DOHH2 (cell line): ENCODE measurements around the gene ZNF304.

ENCODE experiments used
- H3F3A ChIP-seq: fragments of 200-600 bp; sonication (generic), shearing (Covaris generic); 2 replicates; pipeline ENCODE4 v1.6.0; 2016; ENCODE audit warnings: antibody characterized with exemption, mild to moderate bottlenecking; ENCODE audit not compliant: control insufficient read depth, insufficient read depth
- H3K27ac ChIP-seq: fragments of 200-600 bp; sonication (generic); 2 replicates; pipeline ENCODE4 v1.5.1; 2014; ENCODE audit warnings: low read depth, mild to moderate bottlenecking, low read length, moderate library complexity
- H3K27me3 ChIP-seq: fragments of 200-600 bp; sonication (generic); 2 replicates; pipeline ENCODE4 v1.6.1; 2014; ENCODE audit warnings: mild to moderate bottlenecking, low read length, mixed read lengths; ENCODE audit not compliant: control insufficient read depth
- H3K36me3 ChIP-seq: fragments of 200-600 bp; sonication (generic); 2 replicates; pipeline ENCODE4 v1.6.1; 2014; ENCODE audit warnings: mild to moderate bottlenecking, low read length, moderate library complexity, mixed read lengths; ENCODE audit not compliant: control insufficient read depth
- H3K4me1 ChIP-seq: fragments of 200-600 bp; sonication (generic); 2 replicates; pipeline ENCODE4 v1.6.1; 2014; ENCODE audit warnings: mild to moderate bottlenecking, low read length, mixed read lengths; ENCODE audit not compliant: control insufficient read depth
- H3K4me2 ChIP-seq: fragments of 200-600 bp; sonication (generic); 2 replicates; pipeline ENCODE4 v1.6.0; 2014; ENCODE audit warnings: mild to moderate bottlenecking, low read length, moderate library complexity
- H3K4me3 ChIP-seq: fragments of 200-600 bp; sonication (generic); 2 replicates; pipeline ENCODE4 v1.5.1; 2014; ENCODE audit warnings: mild to moderate bottlenecking, low read length, mixed read lengths
- H3K79me2 ChIP-seq: fragments of 200-600 bp; sonication (generic); 2 replicates; pipeline ENCODE4 v1.6.1; 2014; ENCODE audit warnings: mild to moderate bottlenecking, low read length, mixed read lengths; ENCODE audit not compliant: control insufficient read depth
- H3K9me2 ChIP-seq: fragments of 200-600 bp; sonication (generic); replicated peaks from 2 replicates; pipeline ENCODE4 v1.6.1; 2014; ENCODE audit warnings: mild to moderate bottlenecking, low read length, mixed read lengths; ENCODE audit not compliant: control insufficient read depth
- H3K9me3 ChIP-seq: fragments of 200-600 bp; sonication (generic); 2 replicates; pipeline ENCODE4 v1.6.1; 2014; ENCODE audit warnings: antibody characterized with exemption, low read length, mixed read lengths; ENCODE audit not compliant: control insufficient read depth, insufficient read depth
- H4K20me1 ChIP-seq: fragments of 200-600 bp; sonication (generic); 2 replicates; pipeline ENCODE4 v1.6.0; 2014; ENCODE audit warnings: low read depth, mild to moderate bottlenecking, antibody characterized with exemption, low read length, moderate library complexity; ENCODE audit not compliant: control insufficient read depth, insufficient read depth
- EZH2phosphoT487 ChIP-seq: fragments of 200-600 bp; sonication (generic); IDR thresholded peaks from 2 replicates; pipeline ENCODE4 v1.6.1; 2017; ENCODE audit warnings: borderline replicate concordance, mild to moderate bottlenecking, antibody characterized with exemption, low read length, moderate library complexity, mixed read lengths
- TF ChIP-seq, protein P1 (sequence below): fragments of 200-600 bp; sonication (generic); IDR thresholded peaks from one replicate; pipeline ENCODE4 v1.5.1; 2014; ENCODE audit warnings: antibody characterized with exemption, mild to moderate bottlenecking, low read depth, low read length; ENCODE audit not compliant: poor library complexity, severe bottlenecking

ZNF304 gene

DNA sequence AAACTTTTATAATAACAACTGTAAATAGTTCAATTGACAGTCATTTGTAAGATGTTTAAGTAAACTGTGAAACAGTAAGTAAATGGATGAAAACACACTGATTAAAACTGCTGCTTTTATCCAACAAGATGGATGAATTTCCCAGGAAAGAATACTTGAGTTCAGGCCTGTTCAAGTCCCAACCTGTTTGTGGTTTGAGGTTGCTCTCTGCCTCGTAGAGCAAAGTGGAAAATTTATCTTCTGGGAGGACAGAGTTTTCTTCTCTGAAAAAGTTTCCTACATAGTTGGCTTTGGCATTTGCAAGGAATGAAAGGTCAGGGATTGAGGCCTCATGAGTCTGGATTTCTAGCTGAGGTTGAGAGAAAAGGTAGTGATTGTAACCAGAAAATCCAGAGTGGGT is 46.0 kb upstream of the ZNF304 start:
- no peak overlapping the region for H3K4me3 ChIP-seq
- peaks cover 14% of the 10 kb centered on the region; the same call in 1 of the 2 replicates for H3K9me3 ChIP-seq
- peaks cover 31% of the 10 kb centered on the region for H3K36me3 ChIP-seq
- no peak for TF ChIP-seq EZH2phosphoT487
- TF ChIP-seq, protein P1, sequence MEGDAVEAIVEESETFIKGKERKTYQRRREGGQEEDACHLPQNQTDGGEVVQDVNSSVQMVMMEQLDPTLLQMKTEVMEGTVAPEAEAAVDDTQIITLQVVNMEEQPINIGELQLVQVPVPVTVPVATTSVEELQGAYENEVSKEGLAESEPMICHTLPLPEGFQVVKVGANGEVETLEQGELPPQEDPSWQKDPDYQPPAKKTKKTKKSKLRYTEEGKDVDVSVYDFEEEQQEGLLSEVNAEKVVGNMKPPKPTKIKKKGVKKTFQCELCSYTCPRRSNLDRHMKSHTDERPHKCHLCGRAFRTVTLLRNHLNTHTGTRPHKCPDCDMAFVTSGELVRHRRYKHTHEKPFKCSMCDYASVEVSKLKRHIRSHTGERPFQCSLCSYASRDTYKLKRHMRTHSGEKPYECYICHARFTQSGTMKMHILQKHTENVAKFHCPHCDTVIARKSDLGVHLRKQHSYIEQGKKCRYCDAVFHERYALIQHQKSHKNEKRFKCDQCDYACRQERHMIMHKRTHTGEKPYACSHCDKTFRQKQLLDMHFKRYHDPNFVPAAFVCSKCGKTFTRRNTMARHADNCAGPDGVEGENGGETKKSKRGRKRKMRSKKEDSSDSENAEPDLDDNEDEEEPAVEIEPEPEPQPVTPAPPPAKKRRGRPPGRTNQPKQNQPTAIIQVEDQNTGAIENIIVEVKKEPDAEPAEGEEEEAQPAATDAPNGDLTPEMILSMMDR: no peak
- H3F3A ChIP-seq: no peaks in the 10 kb centered on the region
- H3K27ac ChIP-seq: no peak overlapping the region
- peaks cover 12% of the 10 kb centered on the region for H3K79me2 ChIP-seq
- no peaks in the 10 kb centered on the region for H3K9me2 ChIP-seq
- no peaks in the 10 kb centered on the region for H3K4me1 ChIP-seq
- H4K20me1 ChIP-seq: no peaks in the 10 kb centered on the region
- no peaks in the 10 kb centered on the region for H3K27me3 ChIP-seq
- H3K4me2 ChIP-seq: no peak overlapping the region

DNA sequence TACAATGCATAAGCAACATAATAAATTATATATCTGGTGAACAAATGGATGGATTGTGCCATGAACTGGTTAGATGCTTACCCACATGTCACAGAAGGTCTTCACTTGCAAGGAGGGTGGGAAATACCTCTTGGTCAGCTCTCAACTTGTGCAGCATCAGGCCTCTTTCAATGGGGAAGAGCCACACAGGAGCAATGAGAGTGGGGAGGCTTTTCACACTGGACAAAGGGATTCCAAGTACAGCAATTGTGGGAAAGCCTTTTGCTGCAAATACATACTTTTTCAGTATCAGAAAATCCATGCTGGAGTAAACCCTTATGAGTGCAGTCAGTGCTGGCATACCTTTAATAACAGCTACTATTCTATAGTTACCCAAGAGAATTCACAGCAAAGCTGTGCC is 42.6 kb upstream of the ZNF304 start:
- Histone ChIP-seq H4K20me1 (no peaks in the 10 kb centered on the region), H3F3A (no peaks in the 10 kb centered on the region), H3K27me3 (no peaks in the 10 kb centered on the region), H3K36me3 (peaks cover 2% of the 10 kb centered on the region), H3K79me2 (no peaks in the 10 kb centered on the region), H3K4me3 (no peak overlapping the region), H3K4me2 (no peak overlapping the region), H3K9me3 (no peaks in the 10 kb centered on the region), H3K9me2 (no peaks in the 10 kb centered on the region), H3K27ac (no peak overlapping the region), H3K4me1 (no peaks in the 10 kb centered on the region)
- TF ChIP-seq EZH2phosphoT487: no peak
- TF ChIP-seq, protein P1: no peak

DNA sequence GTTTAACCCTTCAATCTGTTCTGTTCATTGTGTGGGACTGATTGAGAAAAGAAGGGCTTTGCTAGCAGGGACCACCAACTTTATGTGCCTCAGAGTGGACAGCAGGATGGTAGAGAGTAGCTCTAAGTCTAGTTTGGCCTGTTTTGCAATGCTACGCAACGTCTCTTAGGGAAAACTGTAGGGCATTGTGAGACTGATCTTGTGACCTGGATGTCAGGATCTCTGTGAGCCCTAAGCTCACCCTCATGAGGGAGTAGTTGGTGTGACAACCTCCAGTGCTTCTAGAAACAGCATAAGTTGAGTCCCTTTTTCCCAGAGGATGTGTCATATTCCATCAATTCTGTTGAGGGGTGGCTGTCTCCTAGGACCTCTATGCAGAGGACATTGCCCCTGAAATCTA is 40.3 kb upstream of the ZNF304 start:
- peaks cover 4% of the 10 kb centered on the region; the same call in 1 of the 2 replicates for H3K9me3 ChIP-seq
- TF ChIP-seq, protein P1: no peak
- no peak for TF ChIP-seq EZH2phosphoT487
- no peaks in the 10 kb centered on the region for H3K79me2 ChIP-seq
- no peaks in the 10 kb centered on the region for H3K36me3 ChIP-seq
- no peak overlapping the region for H3K4me2 ChIP-seq
- no peaks in the 10 kb centered on the region for H3F3A ChIP-seq
- H4K20me1 ChIP-seq: no peaks in the 10 kb centered on the region
- H3K4me3 ChIP-seq: no peak overlapping the region
- no peaks in the 10 kb centered on the region for H3K9me2 ChIP-seq
- no peaks in the 10 kb centered on the region for H3K27me3 ChIP-seq
- no peaks in the 10 kb centered on the region for H3K4me1 ChIP-seq
- H3K27ac ChIP-seq: no peak overlapping the region
